Measurements from ENCODE around the gene VPS33A. TPM values are rescaled to one million over a fixed set of nuclear protein-coding genes. Genes with fewer than 3 reads are reported as not detected.
A peak's percentile ranks its signal among the peaks of the same experiment; 100 is the strongest.

Gene VPS33A
- total and polyA plus RNA-seq, 9 donors = 9.4 to 22.5 (median 13.1) TPM

DNA sequence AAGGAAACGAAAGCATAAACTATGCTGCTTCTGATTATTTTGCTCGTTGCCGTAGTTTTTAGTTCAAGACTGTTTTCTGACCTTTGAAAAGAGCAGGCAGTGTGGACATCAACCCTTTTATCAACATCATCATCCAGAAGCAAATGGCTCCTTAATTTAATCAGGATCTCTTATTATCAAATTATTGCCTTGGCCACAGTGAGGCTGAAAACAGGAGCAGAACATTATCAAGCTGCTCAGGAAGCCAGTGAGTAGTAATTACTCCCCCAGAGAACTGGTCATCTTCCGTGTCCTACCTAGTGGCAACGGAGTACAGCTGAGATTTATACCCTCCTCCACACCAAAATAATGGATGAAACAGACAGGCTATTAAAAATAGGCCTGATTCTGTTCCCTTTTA is 38.2 kb downstream of the VPS33A start:
- intact Hi-C loops (cut with DNase I) = no loop called here
- Histone ChIP-seq H3K4me3 (no peak overlapping the region), H3K36me3 (no peaks in the 10 kb centered on the region), H3K27ac (no peak overlapping the region), H3K4me1 (ENCODE audit: insufficient read depth) (peaks cover 12% of the 10 kb centered on the region), H3K9me3 (no peaks in the 10 kb centered on the region), H3K27me3 (no peaks in the 10 kb centered on the region)
- WGBS, 3 donors = 84 to 89% (median 89%) methylated on average over 5 of the region's 5 CpGs
- DNase-seq = no peak
- no peak for TF ChIP-seq EP300 (IDR thresholded peaks at IDR 0.05)
- TF ChIP-seq, protein P1, sequence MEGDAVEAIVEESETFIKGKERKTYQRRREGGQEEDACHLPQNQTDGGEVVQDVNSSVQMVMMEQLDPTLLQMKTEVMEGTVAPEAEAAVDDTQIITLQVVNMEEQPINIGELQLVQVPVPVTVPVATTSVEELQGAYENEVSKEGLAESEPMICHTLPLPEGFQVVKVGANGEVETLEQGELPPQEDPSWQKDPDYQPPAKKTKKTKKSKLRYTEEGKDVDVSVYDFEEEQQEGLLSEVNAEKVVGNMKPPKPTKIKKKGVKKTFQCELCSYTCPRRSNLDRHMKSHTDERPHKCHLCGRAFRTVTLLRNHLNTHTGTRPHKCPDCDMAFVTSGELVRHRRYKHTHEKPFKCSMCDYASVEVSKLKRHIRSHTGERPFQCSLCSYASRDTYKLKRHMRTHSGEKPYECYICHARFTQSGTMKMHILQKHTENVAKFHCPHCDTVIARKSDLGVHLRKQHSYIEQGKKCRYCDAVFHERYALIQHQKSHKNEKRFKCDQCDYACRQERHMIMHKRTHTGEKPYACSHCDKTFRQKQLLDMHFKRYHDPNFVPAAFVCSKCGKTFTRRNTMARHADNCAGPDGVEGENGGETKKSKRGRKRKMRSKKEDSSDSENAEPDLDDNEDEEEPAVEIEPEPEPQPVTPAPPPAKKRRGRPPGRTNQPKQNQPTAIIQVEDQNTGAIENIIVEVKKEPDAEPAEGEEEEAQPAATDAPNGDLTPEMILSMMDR (IDR thresholded peaks at IDR 0.05) = no peak
- no peak for TF ChIP-seq POLR2A (IDR thresholded peaks at IDR 0.05)

DNA sequence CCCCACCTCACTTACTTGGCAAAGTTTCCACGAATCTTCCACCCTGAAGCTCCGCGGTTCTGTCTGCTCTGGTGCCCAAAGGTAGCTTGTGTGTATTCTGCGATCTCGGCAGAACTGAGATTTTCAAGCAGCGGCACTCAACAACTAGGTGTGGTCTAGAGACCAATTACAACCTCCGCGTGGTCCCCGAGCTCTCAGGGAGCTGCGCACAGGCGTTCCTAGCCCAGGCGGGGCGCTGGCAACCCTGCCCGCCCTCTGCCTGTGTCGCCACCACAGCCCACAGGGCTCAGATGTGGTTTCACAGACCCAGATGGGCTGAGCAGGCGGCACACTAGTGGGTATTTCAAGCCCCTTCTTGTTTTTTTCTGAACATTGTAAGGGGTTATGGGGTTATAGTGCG is 39.0 kb downstream of the VPS33A start:
- Histone ChIP-seq H3K27ac (no peak overlapping the region), H3K36me3 (no peaks in the 10 kb centered on the region), H3K4me3 (no peak overlapping the region), H3K9me3 (no peaks in the 10 kb centered on the region), H3K4me1 (ENCODE audit: insufficient read depth) (peaks cover 12% of the 10 kb centered on the region), H3K27me3 (no peaks in the 10 kb centered on the region)
- 90 to 94% (median 93%) methylated on average over 17 of the region's 17 CpGs for WGBS, 3 donors
- intact Hi-C loops (cut with DNase I) = no loop called here
- DNase-seq = peak in 4 of 5 donors; percentile 9 to 45 (median 34)
- TF ChIP-seq POLR2A (IDR thresholded peaks at IDR 0.05) = no peak

DNA sequence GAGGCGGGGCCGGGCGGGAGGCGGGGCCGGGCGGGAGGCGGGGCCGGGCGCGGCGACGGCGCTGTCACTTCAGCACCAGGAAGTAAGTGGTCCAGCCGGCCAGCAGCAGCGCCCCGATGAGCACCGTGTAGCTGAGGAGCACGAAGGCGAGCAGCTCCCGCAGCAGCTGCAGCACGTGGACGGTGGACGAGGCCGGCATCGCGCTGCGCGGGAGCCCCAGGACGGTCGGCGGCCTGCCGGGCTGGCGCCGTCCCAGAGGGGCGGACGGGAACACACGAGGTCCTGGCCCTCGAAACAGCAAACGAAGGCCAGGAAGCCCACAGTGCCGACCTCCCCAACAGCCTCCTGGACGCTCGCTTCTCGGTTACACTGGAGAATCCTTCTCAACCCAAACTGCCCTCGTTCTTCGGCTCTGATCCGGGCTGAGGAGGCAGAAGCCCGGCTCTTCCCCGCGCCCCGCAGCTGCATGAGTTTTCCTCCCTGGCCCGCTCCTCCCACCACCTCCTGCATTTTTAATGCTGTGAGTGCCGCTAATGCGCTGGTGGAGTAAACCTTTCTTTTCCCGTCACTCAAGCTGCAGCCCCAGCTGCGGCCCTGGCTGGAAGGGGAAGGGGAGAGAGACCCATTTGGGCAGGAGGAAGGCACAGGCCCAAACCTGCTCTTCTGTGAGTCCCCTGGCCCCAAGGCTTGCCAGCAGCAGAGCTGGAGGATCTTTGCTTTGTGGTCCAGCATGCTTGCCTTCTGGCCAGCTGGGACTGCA is 39.7 kb downstream of the VPS33A start:
- Histone ChIP-seq H3K27me3 (no peaks in the 10 kb centered on the region), H3K4me1 (ENCODE audit: insufficient read depth) (peaks cover 12% of the 10 kb centered on the region), H3K36me3 (no peaks in the 10 kb centered on the region), H3K9me3 (no peaks in the 10 kb centered on the region), H3K4me3 (peak overlapping the region; percentile 46), H3K27ac (peak overlapping the region in 1 of 2 donors; percentile 3)
- TF ChIP-seq EP300 (IDR thresholded peaks at IDR 0.05) (no peak), POLR2A (IDR thresholded peaks at IDR 0.05) (no peak)
- TF ChIP-seq, protein P1 (IDR thresholded peaks at IDR 0.05) = no peak
- intact Hi-C loops (cut with DNase I) = no loop called here
- 3 to 7% (median 4%) methylated on average over 34 to 55 of the region's 55 CpGs for WGBS, 3 donors
- DNase-seq = peak in 3 of 5 donors; percentile 18 to 48 (median 42)

DNA sequence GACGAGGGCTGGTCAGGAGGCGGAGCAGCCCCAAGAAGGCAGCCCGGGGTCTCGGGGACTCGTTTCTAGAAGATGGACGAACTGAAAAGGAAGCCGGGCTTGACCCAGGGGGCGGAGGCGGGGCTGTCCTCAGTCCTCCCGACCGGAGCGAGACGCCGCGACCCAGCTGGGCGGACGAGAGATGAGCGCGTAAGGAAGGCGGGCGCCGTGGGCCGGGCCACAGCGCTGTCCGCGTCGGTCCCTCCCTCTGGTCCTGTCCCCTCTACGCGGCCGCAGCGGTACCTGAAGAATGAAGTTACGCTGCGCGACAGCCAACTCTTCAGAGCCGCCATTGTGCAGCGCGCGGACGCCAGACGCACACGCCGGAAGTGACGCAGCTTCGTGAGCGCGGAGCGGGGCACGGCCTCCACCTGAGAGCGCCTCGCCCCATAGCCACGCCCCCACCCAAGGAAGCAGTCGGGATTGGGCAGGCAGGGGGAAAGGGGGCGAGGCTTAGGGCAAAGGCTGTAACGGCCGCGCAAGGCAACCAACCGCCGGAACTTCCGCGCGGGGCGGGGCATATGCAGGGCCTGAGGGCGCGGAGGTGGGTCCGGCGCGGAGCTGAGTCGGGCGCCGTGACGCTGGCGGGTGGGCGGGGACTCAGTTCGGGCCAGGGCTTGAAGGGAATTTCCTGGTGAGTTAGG is 40.5 kb downstream of the VPS33A start, which contains the start of gene DIABLO:
Gene DIABLO (minus strand): TSS at position 370 of the 683 bp plus-strand sequence. CDS start 38 bp downstream, at position 332.
- TF ChIP-seq POLR2A (IDR thresholded peaks at IDR 0.05) = peak; percentile 99
- TF ChIP-seq, protein P1 (IDR thresholded peaks at IDR 0.05) = no peak
- peak; percentile 5 for TF ChIP-seq EP300 (IDR thresholded peaks at IDR 0.05)
- Histone ChIP-seq H3K27me3 (no peaks in the 10 kb centered on the region), H3K36me3 (no peaks in the 10 kb centered on the region), H3K9me3 (no peaks in the 10 kb centered on the region), H3K4me3 (peak within 1 kb of the TSS; percentile 98), H3K27ac (peak within 1 kb of the TSS; percentile 64 to 93), H3K4me1 (ENCODE audit: insufficient read depth) (peaks cover 12% of the 10 kb centered on the region)
- intact Hi-C loops (cut with DNase I) = no loop called here
- DNase-seq = peak; percentile 99 to 100 (median 100)
- 0 to 1% (median 1%) methylated on average over 62 to 74 of the region's 74 CpGs for WGBS, 3 donors
